Astrocyte (in vitro differentiated cells and primary cell): ENCODE data around the gene RAB40A.

Source experiments
- EZH2 ChIP-seq: IDR thresholded peaks from 2 replicates; pipeline ENCODE4 v1.6.1; 2012; ENCODE audit warnings: mild to moderate bottlenecking, low read length, inconsistent platforms; ENCODE audit not compliant: insufficient read depth
- TF ChIP-seq, protein P1 (sequence below): IDR thresholded peaks from 2 replicates; pipeline ENCODE4 v1.5.1; 2011; ENCODE audit warnings: low read depth, mild to moderate bottlenecking, inconsistent platforms, low read length, moderate library complexity; ENCODE audit not compliant: insufficient read depth

DNA sequence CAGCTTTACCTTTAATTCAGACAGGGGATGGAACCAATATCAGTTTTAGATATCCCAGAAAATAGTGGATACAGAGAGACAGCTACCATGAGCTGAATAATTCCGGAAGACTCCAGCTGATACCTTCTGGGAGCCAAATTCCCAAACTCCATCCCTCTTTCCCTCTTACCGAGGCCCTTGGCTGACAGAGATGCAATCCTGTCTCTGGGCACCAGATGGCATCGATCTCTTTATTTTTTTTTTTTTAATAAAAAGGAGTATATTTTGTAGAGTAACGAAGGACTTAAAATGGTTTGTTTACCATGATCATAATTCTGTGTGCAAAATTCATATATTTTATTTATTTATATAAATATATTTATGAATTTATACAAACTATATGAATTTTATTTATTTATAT, 31.0 kb downstream of the RAB40A start:
- TF ChIP-seq, protein P1, sequence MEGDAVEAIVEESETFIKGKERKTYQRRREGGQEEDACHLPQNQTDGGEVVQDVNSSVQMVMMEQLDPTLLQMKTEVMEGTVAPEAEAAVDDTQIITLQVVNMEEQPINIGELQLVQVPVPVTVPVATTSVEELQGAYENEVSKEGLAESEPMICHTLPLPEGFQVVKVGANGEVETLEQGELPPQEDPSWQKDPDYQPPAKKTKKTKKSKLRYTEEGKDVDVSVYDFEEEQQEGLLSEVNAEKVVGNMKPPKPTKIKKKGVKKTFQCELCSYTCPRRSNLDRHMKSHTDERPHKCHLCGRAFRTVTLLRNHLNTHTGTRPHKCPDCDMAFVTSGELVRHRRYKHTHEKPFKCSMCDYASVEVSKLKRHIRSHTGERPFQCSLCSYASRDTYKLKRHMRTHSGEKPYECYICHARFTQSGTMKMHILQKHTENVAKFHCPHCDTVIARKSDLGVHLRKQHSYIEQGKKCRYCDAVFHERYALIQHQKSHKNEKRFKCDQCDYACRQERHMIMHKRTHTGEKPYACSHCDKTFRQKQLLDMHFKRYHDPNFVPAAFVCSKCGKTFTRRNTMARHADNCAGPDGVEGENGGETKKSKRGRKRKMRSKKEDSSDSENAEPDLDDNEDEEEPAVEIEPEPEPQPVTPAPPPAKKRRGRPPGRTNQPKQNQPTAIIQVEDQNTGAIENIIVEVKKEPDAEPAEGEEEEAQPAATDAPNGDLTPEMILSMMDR, result peak; percentile 27
- TF ChIP-seq EZH2, result no peak
